ENCODE results near the gene UNC5C.

DNA sequence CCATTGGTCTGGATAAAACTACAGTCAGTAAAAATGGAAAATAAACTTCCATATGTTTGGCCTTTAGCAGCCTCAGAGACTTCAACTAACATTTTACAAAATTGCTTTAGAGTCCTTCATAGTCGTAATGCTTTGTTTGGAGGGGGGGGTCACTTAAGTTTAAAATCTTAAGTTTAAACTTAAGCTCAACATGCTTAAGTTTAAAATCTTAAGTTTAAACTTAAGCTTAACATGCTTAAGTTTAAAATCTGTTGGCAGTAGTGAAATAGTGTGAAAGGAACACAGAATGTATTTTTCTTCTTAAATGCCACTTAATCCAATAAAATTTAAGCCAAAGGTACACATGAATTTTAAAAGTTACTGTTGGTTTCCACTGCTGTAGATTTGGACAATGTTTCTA is 45.9 kb upstream of the UNC5C start:
- TF ChIP-seq CTCF (IDR thresholded peaks at IDR 0.05) (no peak), EZH2 (IDR thresholded peaks at IDR 0.05) (no peak)

Data from neural progenitor cell (in vitro differentiated cells).